C4-2B (cell line): ENCODE data around the gene AGFG1.

Experiments
- H3K27ac ChIP-seq: fragments of 450-650 bp; 2 replicates; pipeline ENCODE4 v1.5.1; 2017
- ZFX ChIP-seq: fragments of 450-650 bp; IDR thresholded peaks from 2 replicates; pipeline ENCODE4 v1.6.1; 2017
- TF ChIP-seq, protein P1 (sequence below): fragments of 450-650 bp; conservative IDR thresholded peaks from 2 replicates; pipeline ENCODE4 v1.5.1; 2017; ENCODE audit warnings: mild to moderate bottlenecking

Gene AGFG1

GRCh38 chr2:227576812-227577211 is 104.9 kb downstream of the AGFG1 start:
- no peak overlapping the region; the same call in 1 of the 2 replicates for H3K27ac ChIP-seq
- TF ChIP-seq, protein P1, sequence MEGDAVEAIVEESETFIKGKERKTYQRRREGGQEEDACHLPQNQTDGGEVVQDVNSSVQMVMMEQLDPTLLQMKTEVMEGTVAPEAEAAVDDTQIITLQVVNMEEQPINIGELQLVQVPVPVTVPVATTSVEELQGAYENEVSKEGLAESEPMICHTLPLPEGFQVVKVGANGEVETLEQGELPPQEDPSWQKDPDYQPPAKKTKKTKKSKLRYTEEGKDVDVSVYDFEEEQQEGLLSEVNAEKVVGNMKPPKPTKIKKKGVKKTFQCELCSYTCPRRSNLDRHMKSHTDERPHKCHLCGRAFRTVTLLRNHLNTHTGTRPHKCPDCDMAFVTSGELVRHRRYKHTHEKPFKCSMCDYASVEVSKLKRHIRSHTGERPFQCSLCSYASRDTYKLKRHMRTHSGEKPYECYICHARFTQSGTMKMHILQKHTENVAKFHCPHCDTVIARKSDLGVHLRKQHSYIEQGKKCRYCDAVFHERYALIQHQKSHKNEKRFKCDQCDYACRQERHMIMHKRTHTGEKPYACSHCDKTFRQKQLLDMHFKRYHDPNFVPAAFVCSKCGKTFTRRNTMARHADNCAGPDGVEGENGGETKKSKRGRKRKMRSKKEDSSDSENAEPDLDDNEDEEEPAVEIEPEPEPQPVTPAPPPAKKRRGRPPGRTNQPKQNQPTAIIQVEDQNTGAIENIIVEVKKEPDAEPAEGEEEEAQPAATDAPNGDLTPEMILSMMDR = no peak
- TF ChIP-seq ZFX = no peak

GRCh38 chr2:227577555-227577954 is 105.6 kb downstream of the AGFG1 start:
- no peak for TF ChIP-seq ZFX
- H3K27ac ChIP-seq = no peak overlapping the region

- no peak overlapping the region for H3K27ac ChIP-seq
- TF ChIP-seq, protein P1 = peak; percentile 10; the same call in 1 of the 2 replicates
- no peak for TF ChIP-seq ZFX
These were observed 106.7 kb downstream of the AGFG1 start for GRCh38 chr2:227578642-227579041.

- no peak for TF ChIP-seq ZFX
- TF ChIP-seq, protein P1 = no peak
- H3K27ac ChIP-seq = no peak overlapping the region
These were observed 107.8 kb downstream of the AGFG1 start for GRCh38 chr2:227579791-227580190.

GRCh38 chr2:227582369-227582768 is 110.4 kb downstream of the AGFG1 start:
- TF ChIP-seq, protein P1 = no peak
- no peak for TF ChIP-seq ZFX

GRCh38 chr2:227592694-227593387 is 120.9 kb downstream of the AGFG1 start:
- no peak for TF ChIP-seq ZFX
- TF ChIP-seq, protein P1 = no peak
- H3K27ac ChIP-seq = no peak overlapping the region

More at GRCh38 chr2:227582369-227582768, 110.4 kb downstream of the AGFG1 start:
- no peak overlapping the region for H3K27ac ChIP-seq

- no peak for TF ChIP-seq ZFX
- TF ChIP-seq, protein P1 = no peak
These were observed 123.8 kb downstream of the AGFG1 start for GRCh38 chr2:227595797-227596196.

DNA sequence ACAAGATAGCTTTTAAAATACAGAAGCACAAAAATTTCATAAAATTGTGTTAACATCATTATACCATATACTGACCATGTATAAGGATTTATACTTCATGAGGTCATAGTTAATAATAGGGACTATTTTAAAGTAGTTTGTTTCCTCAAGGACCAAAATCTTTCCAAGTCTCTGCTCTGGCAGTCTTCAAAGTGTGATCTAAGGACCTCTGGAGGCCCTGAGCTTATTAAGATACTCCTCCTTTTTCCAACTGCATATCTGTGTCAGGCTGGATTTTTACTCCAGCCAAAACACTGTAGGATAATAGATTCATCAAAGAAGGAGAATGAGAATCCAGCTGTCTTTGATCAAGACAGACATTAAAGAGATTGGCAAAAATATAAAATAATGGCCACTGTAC is 125.1 kb downstream of the AGFG1 start:
- TF ChIP-seq, protein P1 = no peak
- TF ChIP-seq ZFX = no peak
- H3K27ac ChIP-seq = no peak overlapping the region

More at GRCh38 chr2:227595797-227596196, 123.8 kb downstream of the AGFG1 start:
- H3K27ac ChIP-seq = no peak overlapping the region
